Measurements from ENCODE around the gene CYP26A1.

CYP26A1 gene

GRCh38 chr10:93086289-93086688, 12.6 kb downstream of the CYP26A1 start:
- no peak for TF ChIP-seq CTCF (conservative IDR thresholded peaks at IDR 0.05)
- no peak overlapping the region for H3K27ac ChIP-seq

GRCh38 chr10:93087846-93088245, 14.2 kb downstream of the CYP26A1 start:
- TF ChIP-seq CTCF (conservative IDR thresholded peaks at IDR 0.05), result no peak
- H3K27ac ChIP-seq, result no peak overlapping the region

- H3K27ac ChIP-seq, result no peak overlapping the region
- no peak for TF ChIP-seq CTCF (conservative IDR thresholded peaks at IDR 0.05)
These were observed 14.8 kb downstream of the CYP26A1 start for GRCh38 chr10:93088466-93088865.

DNA sequence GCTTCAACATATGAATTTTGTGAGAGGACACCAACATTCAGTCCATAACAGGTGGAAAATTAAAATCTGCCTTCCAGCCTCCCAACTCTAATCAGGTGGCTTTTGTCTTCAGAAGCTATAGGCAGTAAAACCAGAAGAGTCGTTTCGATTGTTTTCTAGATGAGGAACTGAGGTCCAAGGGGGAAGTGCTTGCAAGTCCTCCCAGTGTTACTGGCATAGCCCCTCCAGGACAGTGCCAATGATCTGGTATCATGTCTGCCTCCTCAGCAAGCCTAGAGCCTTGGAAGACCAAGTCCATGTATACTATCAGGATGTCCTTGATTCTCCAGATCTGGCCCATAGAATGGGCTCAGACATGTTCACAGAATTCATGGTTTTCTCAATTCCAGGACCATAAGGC, 16.9 kb downstream of the CYP26A1 start:
- no peak for TF ChIP-seq CTCF (conservative IDR thresholded peaks at IDR 0.05)
- H3K27ac ChIP-seq, result no peak overlapping the region

GRCh38 chr10:93091960-93092359, 18.3 kb downstream of the CYP26A1 start:
- no peak for TF ChIP-seq CTCF (conservative IDR thresholded peaks at IDR 0.05)
- H3K27ac ChIP-seq, result no peak overlapping the region

GRCh38 chr10:93095225-93095624, 21.5 kb downstream of the CYP26A1 start:
- H3K27ac ChIP-seq, result no peak overlapping the region
- no peak for TF ChIP-seq CTCF (conservative IDR thresholded peaks at IDR 0.05)

GRCh38 chr10:93096901-93097300, 23.2 kb downstream of the CYP26A1 start:
- no peak overlapping the region for H3K27ac ChIP-seq
- no peak for TF ChIP-seq CTCF (conservative IDR thresholded peaks at IDR 0.05)

GRCh38 chr10:93097386-93097785, 23.7 kb downstream of the CYP26A1 start:
- TF ChIP-seq CTCF (conservative IDR thresholded peaks at IDR 0.05), result no peak
- H3K27ac ChIP-seq, result no peak overlapping the region

All from VCaP (cell line).